ENCODE results near the gene ACTL8. TPM values are rescaled to one million over a fixed set of nuclear protein-coding genes. Genes with fewer than 3 reads are reported as not detected.

Gene ACTL8
- polyA plus RNA-seq, 4 donors, result 0.03 to 0.12 TPM; not detected in 2

GRCh38 chr1:17765444-17766411 is 10.6 kb downstream of the ACTL8 start:
- FAIRE-seq (no peak), DNase-seq (no peak)
- peaks cover 0 to 2% (median 0%) of the 10 kb centered on the region in 3 donors for H3K27me3 ChIP-seq (ENCODE audit: control insufficient read depth in 3 of 3, insufficient read depth in 3 of 3, low read length in 3 of 3)
- no peaks in the 10 kb centered on the region for H3K36me3 ChIP-seq (ENCODE audit: control insufficient read depth in 3 of 3, insufficient read depth in 2 of 3, low read depth in 1 of 3, low read length in 3 of 3)
- 54 to 62% (median 56%) methylated on average over 16 of the region's 16 CpGs for WGBS, 3 donors
- H3K27ac ChIP-seq (ENCODE audit: low read depth in 1 of 3, low read length in 2 of 3), result no peak overlapping the region
- no peaks in the 10 kb centered on the region for H3K4me1 ChIP-seq (ENCODE audit: control insufficient read depth in 3 of 3, insufficient read depth in 2 of 3, low read depth in 1 of 3, low read length in 2 of 3)
- H3K9me3 ChIP-seq (ENCODE audit: control insufficient read depth in 2 of 2, insufficient read depth in 1 of 2, low read depth in 1 of 2, low read length in 1 of 2), result no peaks in the 10 kb centered on the region
- no peak overlapping the region for H3K4me3 ChIP-seq (ENCODE audit: low read depth in 1 of 3, low read length in 3 of 3)

GRCh38 chr1:17768651-17769241 is 13.6 kb downstream of the ACTL8 start:
- peak overlapping the region in 1 of 3 donors; percentile 35 for H3K27ac ChIP-seq (ENCODE audit: low read depth in 1 of 3, low read length in 2 of 3)
- peaks cover 2 to 4% (median 3%) of the 10 kb centered on the region in 3 donors for H3K27me3 ChIP-seq (ENCODE audit: control insufficient read depth in 3 of 3, insufficient read depth in 3 of 3, low read length in 3 of 3)
- H3K4me3 ChIP-seq (ENCODE audit: low read depth in 1 of 3, low read length in 3 of 3), result no peak overlapping the region
- 65 to 80% (median 75%) methylated on average over 10 of the region's 10 CpGs for WGBS, 3 donors
- FAIRE-seq (no peak), DNase-seq (no peak)
- H3K36me3 ChIP-seq (ENCODE audit: control insufficient read depth in 3 of 3, insufficient read depth in 2 of 3, low read depth in 1 of 3, low read length in 3 of 3), result no peaks in the 10 kb centered on the region
- H3K9me3 ChIP-seq (ENCODE audit: control insufficient read depth in 2 of 2, insufficient read depth in 1 of 2, low read depth in 1 of 2, low read length in 1 of 2), result no peaks in the 10 kb centered on the region
- no peaks in the 10 kb centered on the region for H3K4me1 ChIP-seq (ENCODE audit: control insufficient read depth in 3 of 3, insufficient read depth in 2 of 3, low read depth in 1 of 3, low read length in 2 of 3)

GRCh38 chr1:17770983-17771382 is 15.8 kb downstream of the ACTL8 start:
- 82 to 84% (median 84%) methylated on average over 10 of the region's 10 CpGs for WGBS, 3 donors
- DNase-seq (no peak), FAIRE-seq (no peak)
- no peaks in the 10 kb centered on the region for H3K9me3 ChIP-seq (ENCODE audit: control insufficient read depth in 2 of 2, insufficient read depth in 1 of 2, low read depth in 1 of 2, low read length in 1 of 2)
- no peaks in the 10 kb centered on the region for H3K36me3 ChIP-seq (ENCODE audit: control insufficient read depth in 3 of 3, insufficient read depth in 2 of 3, low read depth in 1 of 3, low read length in 3 of 3)
- H3K27ac ChIP-seq (ENCODE audit: low read depth in 1 of 3, low read length in 2 of 3), result no peak overlapping the region
- peaks cover 2 to 7% (median 4%) of the 10 kb centered on the region in 3 donors for H3K27me3 ChIP-seq (ENCODE audit: control insufficient read depth in 3 of 3, insufficient read depth in 3 of 3, low read length in 3 of 3)
- H3K4me3 ChIP-seq (ENCODE audit: low read depth in 1 of 3, low read length in 3 of 3), result no peak overlapping the region
- H3K4me1 ChIP-seq (ENCODE audit: control insufficient read depth in 3 of 3, insufficient read depth in 2 of 3, low read depth in 1 of 3, low read length in 2 of 3), result no peaks in the 10 kb centered on the region

GRCh38 chr1:17772615-17773212 is 17.6 kb downstream of the ACTL8 start:
- 27 to 60% (median 39%) methylated on average over 14 of the region's 14 CpGs for WGBS, 3 donors

GRCh38 chr1:17773591-17774326 is 18.6 kb downstream of the ACTL8 start:
- FAIRE-seq, result no peak
- Histone ChIP-seq H3K4me1 (ENCODE audit: control insufficient read depth in 3 of 3, insufficient read depth in 2 of 3, low read depth in 1 of 3, low read length in 2 of 3) (no peaks in the 10 kb centered on the region), H3K27ac (ENCODE audit: low read depth in 1 of 3, low read length in 2 of 3) (no peak overlapping the region), H3K27me3 (ENCODE audit: control insufficient read depth in 3 of 3, insufficient read depth in 3 of 3, low read length in 3 of 3) (peaks cover 2 to 7% (median 4%) of the 10 kb centered on the region in 3 donors), H3K4me3 (ENCODE audit: low read depth in 1 of 3, low read length in 3 of 3) (no peak overlapping the region), H3K9me3 (ENCODE audit: control insufficient read depth in 2 of 2, insufficient read depth in 1 of 2, low read depth in 1 of 2, low read length in 1 of 2) (no peaks in the 10 kb centered on the region), H3K36me3 (ENCODE audit: control insufficient read depth in 3 of 3, insufficient read depth in 2 of 3, low read depth in 1 of 3, low read length in 3 of 3) (no peaks in the 10 kb centered on the region)
- 70 to 74% (median 73%) methylated on average over 16 of the region's 16 CpGs for WGBS, 3 donors
- no peak for DNase-seq

More at GRCh38 chr1:17772615-17773212, 17.6 kb downstream of the ACTL8 start:
- peaks cover 2 to 7% (median 4%) of the 10 kb centered on the region in 3 donors for H3K27me3 ChIP-seq (ENCODE audit: control insufficient read depth in 3 of 3, insufficient read depth in 3 of 3, low read length in 3 of 3)
- H3K4me3 ChIP-seq (ENCODE audit: low read depth in 1 of 3, low read length in 3 of 3), result no peak overlapping the region
- FAIRE-seq (no peak), DNase-seq (no peak)
- no peaks in the 10 kb centered on the region for H3K4me1 ChIP-seq (ENCODE audit: control insufficient read depth in 3 of 3, insufficient read depth in 2 of 3, low read depth in 1 of 3, low read length in 2 of 3)
- no peak overlapping the region for H3K27ac ChIP-seq (ENCODE audit: low read depth in 1 of 3, low read length in 2 of 3)
- H3K36me3 ChIP-seq (ENCODE audit: control insufficient read depth in 3 of 3, insufficient read depth in 2 of 3, low read depth in 1 of 3, low read length in 3 of 3), result no peaks in the 10 kb centered on the region
- no peaks in the 10 kb centered on the region for H3K9me3 ChIP-seq (ENCODE audit: control insufficient read depth in 2 of 2, insufficient read depth in 1 of 2, low read depth in 1 of 2, low read length in 1 of 2)

- WGBS, 3 donors, result 90% methylated on average over 6 of the region's 6 CpGs
Measured at GRCh38 chr1:17774452-17774851, 19.3 kb downstream of the ACTL8 start.

GRCh38 chr1:17775796-17776195 is 20.7 kb downstream of the ACTL8 start:
- no peak overlapping the region for H3K27ac ChIP-seq (ENCODE audit: low read depth in 1 of 3, low read length in 2 of 3)
- FAIRE-seq (no peak), DNase-seq (no peak)
- WGBS, 3 donors, result 89 to 97% (median 90%) methylated on average over 2 of the region's 2 CpGs
- H3K27me3 ChIP-seq (ENCODE audit: control insufficient read depth in 3 of 3, insufficient read depth in 3 of 3, low read length in 3 of 3), result peaks cover 0 to 7% (median 4%) of the 10 kb centered on the region in 3 donors
- no peaks in the 10 kb centered on the region for H3K4me1 ChIP-seq (ENCODE audit: control insufficient read depth in 3 of 3, insufficient read depth in 2 of 3, low read depth in 1 of 3, low read length in 2 of 3)
- H3K9me3 ChIP-seq (ENCODE audit: control insufficient read depth in 2 of 2, insufficient read depth in 1 of 2, low read depth in 1 of 2, low read length in 1 of 2), result no peaks in the 10 kb centered on the region
- H3K4me3 ChIP-seq (ENCODE audit: low read depth in 1 of 3, low read length in 3 of 3), result no peak overlapping the region
- no peaks in the 10 kb centered on the region for H3K36me3 ChIP-seq (ENCODE audit: control insufficient read depth in 3 of 3, insufficient read depth in 2 of 3, low read depth in 1 of 3, low read length in 3 of 3)

More at GRCh38 chr1:17774452-17774851, 19.3 kb downstream of the ACTL8 start:
- DNase-seq (no peak), FAIRE-seq (no peak)
- Histone ChIP-seq H3K27me3 (ENCODE audit: control insufficient read depth in 3 of 3, insufficient read depth in 3 of 3, low read length in 3 of 3) (peaks cover 2 to 7% (median 4%) of the 10 kb centered on the region in 3 donors), H3K4me3 (ENCODE audit: low read depth in 1 of 3, low read length in 3 of 3) (no peak overlapping the region), H3K4me1 (ENCODE audit: control insufficient read depth in 3 of 3, insufficient read depth in 2 of 3, low read depth in 1 of 3, low read length in 2 of 3) (no peaks in the 10 kb centered on the region), H3K27ac (ENCODE audit: low read depth in 1 of 3, low read length in 2 of 3) (no peak overlapping the region), H3K9me3 (ENCODE audit: control insufficient read depth in 2 of 2, insufficient read depth in 1 of 2, low read depth in 1 of 2, low read length in 1 of 2) (no peaks in the 10 kb centered on the region), H3K36me3 (ENCODE audit: control insufficient read depth in 3 of 3, insufficient read depth in 2 of 3, low read depth in 1 of 3, low read length in 3 of 3) (no peaks in the 10 kb centered on the region)

- WGBS, 3 donors, result 50 to 80% (median 66%) methylated on average over 11 of the region's 11 CpGs
- Histone ChIP-seq H3K4me3 (ENCODE audit: low read depth in 1 of 3, low read length in 3 of 3) (no peak overlapping the region), H3K9me3 (ENCODE audit: control insufficient read depth in 2 of 2, insufficient read depth in 1 of 2, low read depth in 1 of 2, low read length in 1 of 2) (no peaks in the 10 kb centered on the region), H3K4me1 (ENCODE audit: control insufficient read depth in 3 of 3, insufficient read depth in 2 of 3, low read depth in 1 of 3, low read length in 2 of 3) (no peaks in the 10 kb centered on the region), H3K27ac (ENCODE audit: low read depth in 1 of 3, low read length in 2 of 3) (no peak overlapping the region), H3K36me3 (ENCODE audit: control insufficient read depth in 3 of 3, insufficient read depth in 2 of 3, low read depth in 1 of 3, low read length in 3 of 3) (no peaks in the 10 kb centered on the region), H3K27me3 (ENCODE audit: control insufficient read depth in 3 of 3, insufficient read depth in 3 of 3, low read length in 3 of 3) (peaks cover 0 to 7% (median 4%) of the 10 kb centered on the region in 3 donors)
- FAIRE-seq (no peak), DNase-seq (no peak)
Measured at GRCh38 chr1:17776426-17776825, 21.3 kb downstream of the ACTL8 start.
